Left ventricle myocardium superior (tissue), 1 donor: ENCODE measurements around the gene MACROD2. TPM values are rescaled to one million over a fixed set of nuclear protein-coding genes. Genes with fewer than 3 reads are reported as not detected.

Experiments
- ATAC-seq: fragments of 200-7000 bp; cut with Tn5 transposase; one replicate; pipeline ENCODE4 v1.9.1; 2020; ENCODE audit warnings: mild to moderate bottlenecking, moderate library complexity
- DNase-seq: peaks from one replicate; pipeline ENCODE4 v3.0.0-alpha.2; 2020
- intact Hi-C: fragments of 100-400 bp; cut with micrococcal nuclease; formaldehyde crosslinking; loops from one replicate; pipeline ENCODE4 v1.11.0; 2022
- total RNA-seq: library from RNA; stranded (reverse); fragmentation: NEBNext Ultra II Directional; extraction: Animal tissue kit (Norgen Biotek cat#: 25700); gene quantifications from one replicate; pipeline ENCODE4 v1.2.1, GENCODE V29; 2021
- donor health status: DM: no; HTN: yes; CAD: no; lungs with severe emphysema.

MACROD2 gene
- total RNA-seq, 1 donor from 2014 or later = 3.5 TPM

- intact Hi-C loops = no loop called here
- DNase-seq (no peak), ATAC-seq (no peak)
Observed at GRCh38 chr20:15310361-15310760, 1315.0 kb downstream of the MACROD2 start.

GRCh38 chr20:15316556-15316955, 1321.2 kb downstream of the MACROD2 start:
- ATAC-seq = no peak
- intact Hi-C loops = no loop called here
- DNase-seq = no peak

- intact Hi-C loops = no loop called here
- no peak for DNase-seq
- no peak for ATAC-seq
Observed at GRCh38 chr20:15317546-15318232, 1322.4 kb downstream of the MACROD2 start.

- no peak for DNase-seq
- intact Hi-C loops = no loop called here
- no peak for ATAC-seq
Observed at GRCh38 chr20:15318682-15319081, 1323.4 kb downstream of the MACROD2 start.

- ATAC-seq = no peak
- DNase-seq = no peak
- intact Hi-C loops = no loop called here
Observed at GRCh38 chr20:15319439-15319838, 1324.1 kb downstream of the MACROD2 start.

GRCh38 chr20:15320941-15321340, 1325.6 kb downstream of the MACROD2 start:
- ATAC-seq = peak; percentile 71
- DNase-seq = no peak
- intact Hi-C loops = no loop called here

- no peak for DNase-seq
Observed at GRCh38 chr20:15327123-15327522, 1331.8 kb downstream of the MACROD2 start.

GRCh38 chr20:15328084-15328483, 1332.8 kb downstream of the MACROD2 start:
- DNase-seq = no peak
- intact Hi-C loops = no loop called here
- ATAC-seq = no peak

More at GRCh38 chr20:15327123-15327522, 1331.8 kb downstream of the MACROD2 start:
- intact Hi-C loops = no loop called here
- ATAC-seq = no peak

- intact Hi-C loops = no loop called here
- no peak for ATAC-seq
Observed at GRCh38 chr20:15332711-15333160, 1337.4 kb downstream of the MACROD2 start.

GRCh38 chr20:15333170-15333569, 1337.9 kb downstream of the MACROD2 start:
- no peak for DNase-seq
- intact Hi-C loops = no loop called here
- no peak for ATAC-seq

More at GRCh38 chr20:15332711-15333160, 1337.4 kb downstream of the MACROD2 start:
- no peak for DNase-seq

GRCh38 chr20:15336011-15336410, 1340.7 kb downstream of the MACROD2 start:
- intact Hi-C loops = no loop called here

GRCh38 chr20:15336536-15336935, 1341.2 kb downstream of the MACROD2 start:
- ATAC-seq = no peak
- no peak for DNase-seq

More at GRCh38 chr20:15336011-15336410, 1340.7 kb downstream of the MACROD2 start:
- DNase-seq = no peak
- no peak for ATAC-seq

GRCh38 chr20:15339264-15339663, 1343.9 kb downstream of the MACROD2 start:
- DNase-seq = no peak
- intact Hi-C loops = no loop called here
- ATAC-seq = no peak

More at GRCh38 chr20:15336536-15336935, 1341.2 kb downstream of the MACROD2 start:
- intact Hi-C loops = no loop called here

GRCh38 chr20:15342991-15343523, 1347.7 kb downstream of the MACROD2 start:
- ATAC-seq (no peak), DNase-seq (no peak)
- intact Hi-C loops = no loop called here

- intact Hi-C loops = no loop called here
- no peak for ATAC-seq
- DNase-seq = no peak
Observed at GRCh38 chr20:15345287-15345686, 1350.0 kb downstream of the MACROD2 start.

GRCh38 chr20:15346657-15347280, 1351.5 kb downstream of the MACROD2 start:
- ATAC-seq = no peak
- DNase-seq = no peak
- intact Hi-C loops = no loop called here

GRCh38 chr20:15359056-15359455, 1363.7 kb downstream of the MACROD2 start:
- ATAC-seq (no peak), DNase-seq (no peak)
- intact Hi-C loops = no loop called here

GRCh38 chr20:15362849-15363248, 1367.5 kb downstream of the MACROD2 start:
- DNase-seq = no peak
- no peak for ATAC-seq
- intact Hi-C loops = no loop called here

- ATAC-seq = no peak
- intact Hi-C loops = no loop called here
- DNase-seq = no peak
Observed at GRCh38 chr20:15364781-15365180, 1369.5 kb downstream of the MACROD2 start.

GRCh38 chr20:15370370-15370769, 1375.1 kb downstream of the MACROD2 start:
- intact Hi-C loops = no loop called here
- no peak for ATAC-seq

More at GRCh38 chr20:15370370-15370769, 1375.1 kb downstream of the MACROD2 start:
- no peak for DNase-seq
